Retinal pigment epithelial cell (primary cell): ENCODE measurements around the gene FAM20C.

Source experiments
- DNase-seq: peaks from one replicate; pipeline ENCODE4 v3.0.0-alpha.2; 2010; ENCODE audit warnings: low read depth
- H3K4me3 ChIP-seq: 2 replicates; pipeline ENCODE4 v1.5.1; 2011; ENCODE audit warnings: mild to moderate bottlenecking, low read length, control low read depth, moderate library complexity
- TF ChIP-seq, protein P1 (sequence below): conservative IDR thresholded peaks from 2 replicates; pipeline ENCODE4 v1.5.1; 2011; ENCODE audit warnings: low read depth, low read length, control low read depth, inconsistent platforms

The FAM20C gene

DNA sequence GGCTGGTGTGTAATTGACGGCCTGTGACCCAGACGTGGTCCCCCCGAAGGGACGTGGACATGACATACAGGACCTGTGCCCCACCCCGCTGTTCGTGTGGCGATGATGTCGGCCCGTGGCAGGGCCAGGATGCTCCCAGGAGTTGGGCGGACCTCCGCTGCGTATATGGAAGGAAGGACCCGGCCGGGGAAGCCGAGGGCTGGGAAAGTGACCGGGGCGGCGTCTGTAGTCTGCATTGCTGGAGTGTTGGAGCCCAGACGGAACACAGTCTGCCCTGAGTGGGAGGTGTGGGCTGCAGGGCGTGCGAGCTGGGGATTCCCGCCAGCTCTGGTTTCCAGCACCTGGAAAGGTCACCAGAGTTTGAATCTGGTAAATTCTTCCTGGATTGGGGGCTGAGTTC lies 52.6 kb downstream of the FAM20C start:
- no peak overlapping the region for H3K4me3 ChIP-seq
- no peak for DNase-seq
- TF ChIP-seq, protein P1, sequence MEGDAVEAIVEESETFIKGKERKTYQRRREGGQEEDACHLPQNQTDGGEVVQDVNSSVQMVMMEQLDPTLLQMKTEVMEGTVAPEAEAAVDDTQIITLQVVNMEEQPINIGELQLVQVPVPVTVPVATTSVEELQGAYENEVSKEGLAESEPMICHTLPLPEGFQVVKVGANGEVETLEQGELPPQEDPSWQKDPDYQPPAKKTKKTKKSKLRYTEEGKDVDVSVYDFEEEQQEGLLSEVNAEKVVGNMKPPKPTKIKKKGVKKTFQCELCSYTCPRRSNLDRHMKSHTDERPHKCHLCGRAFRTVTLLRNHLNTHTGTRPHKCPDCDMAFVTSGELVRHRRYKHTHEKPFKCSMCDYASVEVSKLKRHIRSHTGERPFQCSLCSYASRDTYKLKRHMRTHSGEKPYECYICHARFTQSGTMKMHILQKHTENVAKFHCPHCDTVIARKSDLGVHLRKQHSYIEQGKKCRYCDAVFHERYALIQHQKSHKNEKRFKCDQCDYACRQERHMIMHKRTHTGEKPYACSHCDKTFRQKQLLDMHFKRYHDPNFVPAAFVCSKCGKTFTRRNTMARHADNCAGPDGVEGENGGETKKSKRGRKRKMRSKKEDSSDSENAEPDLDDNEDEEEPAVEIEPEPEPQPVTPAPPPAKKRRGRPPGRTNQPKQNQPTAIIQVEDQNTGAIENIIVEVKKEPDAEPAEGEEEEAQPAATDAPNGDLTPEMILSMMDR: no peak

DNA sequence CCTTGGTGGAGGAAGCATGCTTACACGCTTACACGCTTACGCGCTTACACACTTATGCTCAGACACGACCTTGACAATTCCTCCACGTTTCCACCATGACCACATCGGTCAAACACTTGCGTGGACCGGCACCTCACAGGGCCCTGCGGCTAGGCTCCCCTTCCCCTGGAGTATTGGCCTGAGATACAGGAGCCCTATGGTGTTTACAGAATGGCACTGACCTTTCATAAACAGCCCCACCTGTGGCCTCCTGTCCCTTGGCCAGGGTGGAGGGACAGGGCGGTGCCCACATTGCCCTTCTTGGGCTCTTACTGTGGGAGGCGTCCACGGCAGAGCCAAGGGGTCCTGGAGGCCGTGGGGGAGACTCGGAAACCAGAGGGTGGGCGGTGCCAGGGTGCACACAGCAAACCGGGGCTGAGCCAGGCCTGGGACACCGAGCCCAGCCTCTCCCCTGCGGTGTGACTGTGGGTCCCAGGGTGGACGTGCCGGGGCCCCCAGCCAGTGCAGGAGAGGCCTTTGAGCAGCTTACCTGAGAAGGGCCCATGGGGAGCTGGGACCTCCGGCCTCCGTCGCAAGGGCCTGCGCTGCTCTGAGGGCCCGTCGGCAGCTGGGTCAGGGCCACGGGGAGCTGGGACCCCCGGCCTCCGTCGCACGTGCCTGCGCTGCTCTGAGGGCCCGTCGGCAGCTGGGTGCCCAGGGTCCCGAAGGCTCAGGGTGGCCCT lies 53.4 kb downstream of the FAM20C start:
- H3K4me3 ChIP-seq: no peak overlapping the region
- no peak for DNase-seq
- TF ChIP-seq, protein P1: no peak

DNA sequence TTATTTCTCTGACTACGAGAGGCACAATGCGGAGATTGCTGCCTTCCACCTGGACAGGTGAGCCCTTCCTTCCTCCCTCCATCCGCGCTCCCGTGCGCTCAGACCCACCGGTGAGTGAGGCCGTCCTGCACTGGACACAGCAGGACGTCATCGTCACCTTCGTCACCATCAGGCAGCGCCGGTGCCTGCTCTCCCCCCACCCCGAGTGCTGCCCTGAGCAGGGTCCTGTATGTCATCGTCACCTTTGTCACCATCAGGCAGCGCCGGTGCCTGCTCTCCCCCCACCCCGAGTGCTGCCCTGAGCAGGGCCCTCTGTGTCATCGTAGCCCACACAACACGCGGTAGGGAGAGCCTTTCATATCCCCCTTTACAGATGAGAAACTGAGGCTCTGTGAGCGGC lies 54.1 kb downstream of the FAM20C start:
- DNase-seq: no peak
- TF ChIP-seq, protein P1: no peak
- H3K4me3 ChIP-seq: no peak overlapping the region

DNA sequence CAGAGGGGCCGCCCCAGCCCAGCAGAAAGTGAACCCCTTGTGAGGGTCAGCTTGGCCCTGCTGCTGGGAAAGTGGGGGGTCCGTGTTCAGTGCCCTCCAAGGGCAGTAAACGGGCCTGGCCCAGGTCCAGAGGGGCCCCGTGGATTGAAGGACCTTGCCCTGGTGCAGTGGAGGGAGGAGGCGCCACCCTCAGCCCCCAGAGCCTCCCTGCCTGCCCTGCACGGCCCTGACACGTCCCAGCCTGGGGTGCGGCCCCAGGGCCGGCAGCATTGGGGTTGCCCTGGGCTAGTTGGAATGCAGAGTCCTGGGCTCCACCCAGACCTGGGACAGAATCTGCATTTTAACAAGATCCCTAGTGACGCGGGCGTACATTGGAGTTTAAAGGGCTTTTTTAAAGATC lies 54.8 kb downstream of the FAM20C start:
- H3K4me3 ChIP-seq: no peak overlapping the region
- no peak for DNase-seq
- TF ChIP-seq, protein P1: no peak

DNA sequence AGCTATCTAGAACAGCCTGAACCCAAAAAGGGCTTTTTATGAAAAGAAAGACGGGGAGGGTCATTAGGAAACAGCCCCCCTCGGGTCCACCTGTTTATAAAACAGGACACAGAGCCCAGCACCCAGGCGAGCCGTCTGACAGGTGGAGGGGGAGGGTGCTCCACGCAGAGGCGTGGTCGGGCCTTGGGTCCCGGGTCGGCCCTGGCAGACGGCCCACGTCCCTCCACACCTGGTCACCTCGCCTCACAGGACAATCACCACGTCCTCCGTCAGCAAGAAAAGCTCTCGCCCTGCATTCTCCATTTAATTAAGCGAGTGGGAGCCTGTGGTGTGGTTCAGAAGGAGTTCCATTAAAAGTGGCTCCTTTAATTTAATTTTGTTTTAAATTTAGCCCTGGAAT lies 55.3 kb downstream of the FAM20C start:
- no peak overlapping the region for H3K4me3 ChIP-seq
- no peak for DNase-seq
- TF ChIP-seq, protein P1: no peak

DNA sequence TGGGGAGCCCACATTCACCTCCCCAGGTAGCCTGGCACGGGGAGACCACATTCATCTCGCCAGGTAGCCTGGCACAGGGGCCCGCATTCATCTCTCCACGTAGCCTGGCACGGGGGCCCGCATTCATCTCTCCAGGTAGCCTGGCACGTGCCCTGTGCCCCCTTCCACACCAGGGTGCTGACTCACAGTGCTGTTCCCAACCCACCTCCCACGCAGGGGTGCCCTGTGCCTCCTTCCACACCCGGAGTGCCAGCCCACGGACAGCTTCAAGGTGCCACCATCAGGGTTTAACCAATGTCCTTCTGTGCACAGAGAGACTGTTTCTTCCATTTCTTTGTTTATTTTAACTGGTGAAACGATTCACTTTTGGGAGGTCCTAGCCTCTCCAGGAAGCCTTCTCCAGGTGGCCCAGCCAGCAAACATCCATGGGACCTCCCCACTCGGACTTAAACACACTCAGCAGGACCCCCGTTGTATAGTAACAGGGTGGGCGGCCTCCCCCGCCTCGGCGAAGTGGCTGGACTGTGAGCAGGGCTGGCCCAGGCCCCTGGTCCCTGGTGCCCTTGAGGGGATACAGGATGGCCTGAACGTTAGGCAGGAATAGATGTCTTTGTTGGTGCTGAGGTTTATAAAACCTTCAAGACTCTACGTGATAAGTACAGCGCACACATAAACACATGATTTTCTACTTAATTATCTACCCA lies 56.5 kb downstream of the FAM20C start:
- H3K4me3 ChIP-seq: no peak overlapping the region
- no peak for DNase-seq
- TF ChIP-seq, protein P1: no peak

DNA sequence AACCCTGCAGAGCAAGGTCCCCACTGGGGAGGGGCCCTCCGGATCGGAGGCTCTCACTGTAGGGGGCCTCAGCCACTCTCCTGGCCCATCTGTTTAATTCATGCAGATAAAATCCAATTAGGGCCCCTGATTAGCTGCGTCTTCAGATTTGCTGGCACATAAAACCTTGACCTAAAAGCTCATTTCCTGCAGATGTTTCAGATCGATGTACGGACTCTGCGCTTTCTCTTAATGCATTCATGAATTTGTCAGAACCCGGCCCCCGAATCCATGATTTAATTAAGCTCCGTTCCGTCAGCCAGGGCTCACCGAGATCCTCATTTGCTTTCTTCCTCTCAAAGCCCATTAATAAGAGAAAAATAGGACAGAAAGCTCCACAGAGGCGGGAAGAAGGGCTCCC lies 57.6 kb downstream of the FAM20C start:
- DNase-seq: no peak
- no peak overlapping the region for H3K4me3 ChIP-seq
- TF ChIP-seq, protein P1: no peak
